Gastroesophageal sphincter (tissue), 4 donors: Measurements from ENCODE around the gene CAPZB. TPM values are rescaled to one million over a fixed set of nuclear protein-coding genes. Genes with fewer than 3 reads are reported as not detected.

ENCODE experiments used
- ATAC-seq: fragments of 150-250 bp; one replicate; pipeline ENCODE4 v1.9.1; 2016; ENCODE audit warnings: mild to moderate bottlenecking, moderate library complexity
- H3K27ac ChIP-seq, 4 donors: fragments of 200-600 bp; sonication (generic) in 3 of 4; 1 replicate in 3 of 4; 2 replicates in 1 of 4; pipeline ENCODE4 v1.5.1; 2016 to 2019
- H3K27me3 ChIP-seq: fragments of 200-600 bp; sonication (generic); one replicate; pipeline ENCODE4 v1.5.1; 2019
- H3K36me3 ChIP-seq, 2 donors: fragments of 200-600 bp; sonication (generic); one replicate each; pipeline ENCODE4 v1.5.1; 2019; ENCODE audit warnings: control low read depth in 1 of 2
- H3K4me1 ChIP-seq, 3 donors: fragments of 200-600 bp; sonication (generic); 1 replicate in 2 of 3; 2 replicates in 1 of 3; pipeline ENCODE4 v1.5.1; 2016 to 2019; ENCODE audit warnings: control low read depth in 2 of 3
- H3K4me3 ChIP-seq, 2 donors: fragments of 200-600 bp; sonication (generic); one replicate each; pipeline ENCODE4 v1.5.1; 2019; ENCODE audit warnings: mild to moderate bottlenecking in 1 of 2, moderate library complexity in 1 of 2
- H3K9me3 ChIP-seq, 3 donors: fragments of 200-600 bp; sonication (generic); one replicate each; pipeline ENCODE4 v1.5.1; 2017 to 2019; ENCODE audit warnings: control low read depth in 2 of 3
- CTCF ChIP-seq, 4 experiments: fragments of 200-600 bp in 2 of 4; fragments of 450-650 bp in 2 of 4; sonication (generic) in 1 of 4; IDR thresholded peaks; one replicate each; pipeline ENCODE4 v1.5.1; 2017 to 2019; ENCODE audit warnings: antibody characterized with exemption in 4 of 4, mild to moderate bottlenecking in 2 of 4, moderate library complexity in 2 of 4
- EP300 ChIP-seq: sonication (generic); formaldehyde crosslinking; IDR thresholded peaks from one replicate; pipeline ENCODE4 v1.6.1; 2017; ENCODE audit warnings: antibody characterized with exemption, mild to moderate bottlenecking
- POLR2A ChIP-seq, 2 donors: fragments of 450-650 bp; IDR thresholded peaks; one replicate each; pipeline ENCODE4 v1.6.1; 2017; ENCODE audit warnings: antibody characterized with exemption in 2 of 2, mild to moderate bottlenecking in 2 of 2, moderate library complexity in 1 of 2
- POLR2AphosphoS5 ChIP-seq: sonication (generic); formaldehyde crosslinking; IDR thresholded peaks from one replicate; pipeline ENCODE4 v1.6.1; 2017; ENCODE audit warnings: antibody characterized with exemption
- WGBS, 2 donors: methylation state at CpG; one replicate each; pipeline ENCODE4 v1.1.5; 2018; ENCODE audit warnings: low coverage in 1 of 2; 5-methylcytosine and 5-hydroxymethylcytosine counted together
- total RNA-seq, 4 donors: library from RNA; depleted of rRNA; stranded (reverse); fragments of >200 nt; gene quantifications; one replicate each; pipeline ENCODE4 v1.1.0, GENCODE V29; 2016

CAPZB gene
- total RNA-seq, 4 donors from 2014 or later = 160 to 288 (median 184) TPM

- Histone ChIP-seq H3K27ac (peak overlapping the region; percentile 57 to 93 (median 92)), H3K4me1 (peaks cover 26 to 100% (median 85%) of the 10 kb centered on the region in 3 donors), H3K9me3 (no peaks in the 10 kb centered on the region), H3K27me3 (no peaks in the 10 kb centered on the region), H3K36me3 (no peaks in the 10 kb centered on the region), H3K4me3 (no peak overlapping the region)
- WGBS, 2 donors = 71 to 83% methylated on average over 6 to 13 of the region's 13 CpGs
- no peak for ATAC-seq
- TF ChIP-seq EP300 = no peak
- TF ChIP-seq POLR2A (IDR thresholded peaks at IDR 0.05) = no peak
- no peak for TF ChIP-seq CTCF (IDR thresholded peaks at IDR 0.05)
- no peak for TF ChIP-seq POLR2AphosphoS5
Observed at GRCh38 chr1:19449454-19450228, 35.7 kb downstream of the CAPZB start.

- ATAC-seq = peak; percentile 71
- Histone ChIP-seq H3K9me3 (no peaks in the 10 kb centered on the region), H3K27ac (peak overlapping the region; percentile 57 to 93 (median 92)), H3K4me1 (peaks cover 23 to 100% (median 85%) of the 10 kb centered on the region in 3 donors), H3K4me3 (no peak overlapping the region), H3K36me3 (no peaks in the 10 kb centered on the region), H3K27me3 (no peaks in the 10 kb centered on the region)
- 11 to 24% methylated on average over 5 to 8 of the region's 19 CpGs for WGBS, 2 donors
- TF ChIP-seq POLR2A (IDR thresholded peaks at IDR 0.05) = no peak
- TF ChIP-seq EP300 = no peak
- no peak for TF ChIP-seq CTCF (IDR thresholded peaks at IDR 0.05)
- TF ChIP-seq POLR2AphosphoS5 = peak; percentile 83
Observed at GRCh38 chr1:19448491-19449439, 36.6 kb downstream of the CAPZB start.

- peak overlapping the region in 3 of 4 donors; percentile 90 to 93 (median 93) for H3K27ac ChIP-seq
- no peak for TF ChIP-seq POLR2AphosphoS5
- TF ChIP-seq EP300 = no peak
- no peak for TF ChIP-seq POLR2A (IDR thresholded peaks at IDR 0.05)
- TF ChIP-seq CTCF (IDR thresholded peaks at IDR 0.05) = no peak
- H3K27me3 ChIP-seq = no peaks in the 10 kb centered on the region
- H3K9me3 ChIP-seq = no peaks in the 10 kb centered on the region
- H3K36me3 ChIP-seq = no peaks in the 10 kb centered on the region
- ATAC-seq = no peak
- H3K4me3 ChIP-seq = no peak overlapping the region
- H3K4me1 ChIP-seq = peaks cover 20 to 100% (median 81%) of the 10 kb centered on the region in 3 donors
- WGBS, 2 donors = 44 to 68% methylated on average over 8 of the region's 9 CpGs
Observed at GRCh38 chr1:19447550-19447949, 37.8 kb downstream of the CAPZB start.

- Histone ChIP-seq H3K27me3 (no peaks in the 10 kb centered on the region), H3K4me3 (no peak overlapping the region), H3K9me3 (no peaks in the 10 kb centered on the region), H3K36me3 (no peaks in the 10 kb centered on the region), H3K27ac (peak overlapping the region; percentile 35 to 93 (median 92)), H3K4me1 (peaks cover 18 to 100% (median 83%) of the 10 kb centered on the region in 3 donors)
- TF ChIP-seq POLR2A (IDR thresholded peaks at IDR 0.05) (no peak), CTCF (IDR thresholded peaks at IDR 0.05) (peak in 3 of 4 experiments; percentile 49 to 51 (median 51)), POLR2AphosphoS5 (no peak), EP300 (no peak)
- 29 to 34% methylated on average over 8 to 10 of the region's 13 CpGs for WGBS, 2 donors
- ATAC-seq = no peak
Observed at GRCh38 chr1:19445417-19446342, 39.7 kb downstream of the CAPZB start.
